CD4-positive, alpha-beta T cell (primary cell): ENCODE results near the gene VIPR2. TPM values are rescaled to one million over a fixed set of nuclear protein-coding genes. Genes with fewer than 3 reads are reported as not detected.

ENCODE experiments used
- ATAC-seq: fragments of 200-7000 bp; cut with Tn5 transposase; one replicate; pipeline ENCODE4 v1.10.0; 2022; ENCODE audit warnings: mild to moderate bottlenecking; ENCODE audit not compliant: poor library complexity
- CTCF ChIA-PET: fragments of 350-600 bp; sonication (Branson Sonifier 250); formaldehyde crosslinking; loops from one replicate; lab custom pipeline; 2021; ENCODE audit warnings: antibody characterized with exemption, inconsistent platforms; lab: Charles Lee
- POLR2A ChIA-PET: fragments of 350-600 bp; sonication (Branson Sonifier 250); formaldehyde crosslinking; loops from one replicate; lab custom pipeline; 2021; ENCODE audit warnings: antibody characterized with exemption, inconsistent platforms; lab: Charles Lee
- DNase-seq, 14 experiments: peaks; one replicate each; pipeline ENCODE4 v3.0.0-alpha.2; 2013 to 2020; ENCODE audit warnings: mixed read lengths in 2 of 14
- H3K27ac ChIP-seq, 2 donors: one replicate each; pipeline versions ENCODE4 v1.5.1 to v1.7.0; 2013; ENCODE audit warnings: low read length in 2 of 2, low read depth in 1 of 2, mild to moderate bottlenecking in 1 of 2
- H3K27me3 ChIP-seq, 2 experiments: 1 replicate in 1 of 2; 2 replicates in 1 of 2; pipeline versions ENCODE4 v1.6.1 to v1.7.0; 2013; ENCODE audit warnings: low read length in 2 of 2, control low read depth in 1 of 2, mild to moderate bottlenecking in 1 of 2, moderate library complexity in 1 of 2; ENCODE audit not compliant: insufficient read depth in 2 of 2, control insufficient read depth in 1 of 2
- H3K36me3 ChIP-seq: one replicate; pipeline ENCODE4 v1.6.1; 2013; ENCODE audit warnings: low read length, control low read depth; ENCODE audit not compliant: insufficient read depth
- H3K4me1 ChIP-seq: one replicate; pipeline ENCODE4 v1.6.1; 2013; ENCODE audit warnings: low read length, control low read depth; ENCODE audit not compliant: insufficient read depth
- H3K4me3 ChIP-seq: one replicate; pipeline ENCODE4 v1.5.1; 2013; ENCODE audit warnings: mild to moderate bottlenecking, low read length, moderate library complexity
- H3K9me3 ChIP-seq, 2 experiments: 1 replicate in 1 of 2; 2 replicates in 1 of 2; pipeline versions ENCODE4 v1.6.1 to v1.7.0; 2013; ENCODE audit warnings: low read length in 2 of 2, mild to moderate bottlenecking in 2 of 2, control low read depth in 1 of 2, moderate library complexity in 1 of 2; ENCODE audit not compliant: control insufficient read depth in 1 of 2, insufficient read depth in 1 of 2
- H3K27ac Mint-ChIP-seq: one replicate; pipeline ENCODE4 v1.8.0; 2020; ENCODE audit warnings: mixed read lengths
- H3K27me3 Mint-ChIP-seq: one replicate; pipeline ENCODE4 v1.8.0; 2021; ENCODE audit warnings: mixed read lengths
- H3K36me3 Mint-ChIP-seq: one replicate; pipeline ENCODE4 v1.8.0; 2021; ENCODE audit warnings: low read depth, mixed read lengths
- H3K4me1 Mint-ChIP-seq: one replicate; pipeline ENCODE4 v1.8.0; 2021; ENCODE audit warnings: low read depth, mixed read lengths
- H3K4me3 Mint-ChIP-seq: one replicate; pipeline ENCODE4 v1.8.0; 2020; ENCODE audit warnings: mild to moderate bottlenecking, mixed read lengths
- H3K9me3 Mint-ChIP-seq: one replicate; pipeline ENCODE4 v1.8.0; 2020; ENCODE audit warnings: mixed read lengths
- intact Hi-C, 2 experiments: fragments of 100-400 bp; cut with DNase I in 1 of 2; cut with micrococcal nuclease in 1 of 2; formaldehyde crosslinking; loops; one replicate each; pipeline versions ENCODE4 v1.15.1 to v1.9.0; 2023 to 2025; cut with DNase I, micrococcal nuclease
- total RNA-seq, 174 experiments: library from RNA in 2 of 174; stranded (reverse) in 2 of 174; gene quantifications; one replicate each; pipeline ENCODE4 v1.2.3 and lab custom pipeline; 2021 to 2026
- TF ChIP-seq, protein P1 (sequence below): fragments of 200-600 bp; IDR thresholded peaks from one replicate; pipeline ENCODE4 v1.8.0; 2022; ENCODE audit warnings: antibody characterized with exemption, mild to moderate bottlenecking

Gene VIPR2
- total RNA-seq, 2 experiments from 2014 or later = 0.59 to 0.80 TPM

DNA sequence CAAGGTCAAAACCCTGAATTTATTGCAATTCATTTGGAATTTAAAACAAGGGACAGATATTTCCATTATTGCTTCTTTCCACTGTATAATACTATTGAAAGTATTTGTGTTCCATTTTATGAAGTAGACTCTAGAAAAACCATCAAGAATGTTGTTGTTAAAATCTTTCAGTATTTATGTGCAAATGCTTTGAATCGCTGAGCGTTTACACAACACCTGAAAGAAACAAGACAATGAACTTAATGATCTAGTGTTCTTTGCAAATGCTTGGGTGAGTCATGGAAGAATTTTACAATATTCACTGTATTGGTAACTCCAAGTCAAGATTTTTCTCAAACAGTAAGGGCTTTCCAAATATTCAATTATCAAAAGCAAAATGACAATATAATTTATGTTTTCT is 97.1 kb downstream of the VIPR2 start:
- ATAC-seq (no peak), DNase-seq (no peak)
- Mint-ChIP-seq H3K27me3 (no peaks in the 10 kb centered on the region), H3K36me3 (no peaks in the 10 kb centered on the region), H3K4me3 (no peak overlapping the region), H3K4me1 (peaks cover 9% of the 10 kb centered on the region), H3K27ac (no peak overlapping the region), H3K9me3 (peaks cover 3% of the 10 kb centered on the region)
- Histone ChIP-seq H3K27me3 (no peaks in the 10 kb centered on the region), H3K27ac (no peak overlapping the region), H3K4me1 (no peaks in the 10 kb centered on the region), H3K4me3 (no peak overlapping the region), H3K9me3 (peaks cover 0 to 7% of the 10 kb centered on the region in 2 experiments), H3K36me3 (no peaks in the 10 kb centered on the region)
- POLR2A ChIA-PET = no interaction called here
- TF ChIP-seq, protein P1, sequence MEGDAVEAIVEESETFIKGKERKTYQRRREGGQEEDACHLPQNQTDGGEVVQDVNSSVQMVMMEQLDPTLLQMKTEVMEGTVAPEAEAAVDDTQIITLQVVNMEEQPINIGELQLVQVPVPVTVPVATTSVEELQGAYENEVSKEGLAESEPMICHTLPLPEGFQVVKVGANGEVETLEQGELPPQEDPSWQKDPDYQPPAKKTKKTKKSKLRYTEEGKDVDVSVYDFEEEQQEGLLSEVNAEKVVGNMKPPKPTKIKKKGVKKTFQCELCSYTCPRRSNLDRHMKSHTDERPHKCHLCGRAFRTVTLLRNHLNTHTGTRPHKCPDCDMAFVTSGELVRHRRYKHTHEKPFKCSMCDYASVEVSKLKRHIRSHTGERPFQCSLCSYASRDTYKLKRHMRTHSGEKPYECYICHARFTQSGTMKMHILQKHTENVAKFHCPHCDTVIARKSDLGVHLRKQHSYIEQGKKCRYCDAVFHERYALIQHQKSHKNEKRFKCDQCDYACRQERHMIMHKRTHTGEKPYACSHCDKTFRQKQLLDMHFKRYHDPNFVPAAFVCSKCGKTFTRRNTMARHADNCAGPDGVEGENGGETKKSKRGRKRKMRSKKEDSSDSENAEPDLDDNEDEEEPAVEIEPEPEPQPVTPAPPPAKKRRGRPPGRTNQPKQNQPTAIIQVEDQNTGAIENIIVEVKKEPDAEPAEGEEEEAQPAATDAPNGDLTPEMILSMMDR = no peak
- CTCF ChIA-PET = interaction anchor here (1.3 kb wide), 1 partner anchor 27 kb away, joined by 3 read pairs; no protein-coding TSS in a partner anchor
- intact Hi-C loops = no loop called here

DNA sequence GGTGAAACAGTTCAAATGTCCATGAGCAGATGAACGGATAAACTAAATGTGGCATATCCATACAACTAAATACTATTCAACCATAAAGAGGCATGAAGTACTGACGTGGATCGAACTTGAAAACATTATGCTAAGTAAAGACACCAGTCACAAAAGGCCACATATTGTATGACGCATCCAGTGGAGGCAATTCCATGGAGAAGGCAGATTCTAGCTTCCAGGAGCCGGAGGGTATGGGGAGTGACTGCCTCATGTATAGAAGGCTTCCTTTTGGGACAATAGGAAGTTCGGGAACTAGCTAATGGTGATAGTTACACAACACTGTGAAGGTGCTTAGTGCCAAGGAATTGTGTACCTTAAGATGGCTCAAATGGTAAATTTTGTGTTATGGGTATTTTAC is 98.4 kb downstream of the VIPR2 start:
- no peaks in the 10 kb centered on the region for H3K4me1 ChIP-seq
- no peak overlapping the region for H3K4me3 ChIP-seq
- DNase-seq = no peak
- peaks cover 8% of the 10 kb centered on the region for H3K4me1 Mint-ChIP-seq
- no peak overlapping the region for H3K4me3 Mint-ChIP-seq
- TF ChIP-seq, protein P1 = no peak
- no peaks in the 10 kb centered on the region for H3K36me3 ChIP-seq
- ChIA-PET POLR2A (interaction anchor here (0.7 kb wide), 1 partner anchor 89 kb away, joined by 3 read pairs; no protein-coding TSS in a partner anchor), CTCF (no interaction called here)
- H3K27me3 ChIP-seq = no peaks in the 10 kb centered on the region
- no peak overlapping the region for H3K27ac Mint-ChIP-seq
- peaks cover 0 to 7% of the 10 kb centered on the region in 2 experiments for H3K9me3 ChIP-seq
- ATAC-seq = no peak
- no peaks in the 10 kb centered on the region for H3K36me3 Mint-ChIP-seq
- no peaks in the 10 kb centered on the region for H3K9me3 Mint-ChIP-seq
- H3K27ac ChIP-seq = no peak overlapping the region
- intact Hi-C loops = no loop called here
- H3K27me3 Mint-ChIP-seq = no peaks in the 10 kb centered on the region

DNA sequence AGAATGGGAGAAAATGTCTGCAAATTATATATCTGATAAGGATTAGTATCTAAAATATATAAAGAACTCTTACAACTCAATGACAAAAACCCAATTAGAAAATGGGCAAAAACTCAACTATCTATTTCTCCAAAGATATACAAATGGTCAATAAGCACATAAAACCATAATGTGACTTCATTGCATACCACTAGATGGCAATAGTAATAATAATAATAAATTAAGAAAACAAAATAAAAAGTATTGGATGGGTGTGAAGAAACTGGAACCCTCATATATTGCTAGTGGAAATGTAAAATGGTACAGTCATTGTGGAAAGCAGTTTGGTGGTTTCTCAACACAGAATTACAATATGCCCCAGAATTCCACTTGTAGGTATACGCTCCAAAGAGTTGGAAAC is 98.8 kb downstream of the VIPR2 start:
- H3K36me3 ChIP-seq = no peaks in the 10 kb centered on the region
- CTCF ChIA-PET = no interaction called here
- no peaks in the 10 kb centered on the region for H3K4me1 ChIP-seq
- Mint-ChIP-seq H3K27me3 (no peaks in the 10 kb centered on the region), H3K4me3 (no peak overlapping the region), H3K27ac (no peak overlapping the region), H3K36me3 (no peaks in the 10 kb centered on the region), H3K4me1 (peaks cover 4% of the 10 kb centered on the region), H3K9me3 (no peaks in the 10 kb centered on the region)
- DNase-seq = no peak
- TF ChIP-seq, protein P1 = no peak
- no peak for ATAC-seq
- no peak overlapping the region for H3K4me3 ChIP-seq
- H3K27me3 ChIP-seq = peaks cover 0 to 2% of the 10 kb centered on the region in 2 experiments
- POLR2A ChIA-PET = no interaction called here
- intact Hi-C loops = no loop called here
- no peak overlapping the region for H3K27ac ChIP-seq
- peaks cover 0 to 7% of the 10 kb centered on the region in 2 experiments for H3K9me3 ChIP-seq
